CD4-positive, alpha-beta T cell treated with Interleukin-15 for 1 hour (primary cell): ENCODE data around the gene FGF14.

ENCODE experiments used
- DNase-seq: peaks from one replicate; pipeline ENCODE4 v3.0.0-alpha.2; 2020

FGF14 gene

DNA sequence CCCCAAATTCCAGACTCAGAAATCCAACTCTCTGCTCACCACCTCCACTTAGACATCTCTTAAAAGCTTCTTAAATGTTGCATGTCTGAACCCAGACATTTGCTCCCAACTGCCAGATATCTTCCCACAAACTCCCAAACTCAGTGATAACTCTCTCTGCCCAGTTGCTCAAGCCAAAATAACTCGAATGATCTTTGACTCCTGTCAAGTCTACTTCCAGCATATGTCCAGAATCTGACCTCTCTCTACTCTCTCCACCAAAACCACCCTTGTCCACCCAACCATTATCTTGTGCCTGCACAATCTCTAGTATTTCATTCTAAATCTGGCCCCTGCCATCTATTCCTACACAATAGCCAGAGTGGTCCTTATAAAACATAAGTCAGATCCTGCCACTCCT lies 99.3 kb downstream of the FGF14 start:
- DNase-seq, result no peak

DNA sequence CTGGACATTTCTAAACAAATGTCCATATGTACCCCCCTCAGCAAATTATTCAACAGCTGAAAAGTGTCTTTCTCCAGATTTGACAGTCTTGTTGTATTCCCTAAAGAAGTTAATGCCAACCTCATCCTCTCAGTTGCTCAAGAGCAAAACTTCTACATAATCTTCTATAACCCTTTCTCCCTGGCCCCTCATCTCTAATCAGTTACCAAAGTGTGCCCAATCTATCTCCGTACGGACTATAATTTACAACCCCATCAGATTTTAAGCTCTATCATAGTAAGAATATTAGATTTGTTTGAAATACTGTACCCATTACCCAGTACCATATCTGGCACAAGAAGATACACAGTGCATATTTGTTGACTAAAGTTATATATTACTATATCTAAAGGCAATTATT lies 101.5 kb downstream of the FGF14 start:
- DNase-seq, result no peak

DNA sequence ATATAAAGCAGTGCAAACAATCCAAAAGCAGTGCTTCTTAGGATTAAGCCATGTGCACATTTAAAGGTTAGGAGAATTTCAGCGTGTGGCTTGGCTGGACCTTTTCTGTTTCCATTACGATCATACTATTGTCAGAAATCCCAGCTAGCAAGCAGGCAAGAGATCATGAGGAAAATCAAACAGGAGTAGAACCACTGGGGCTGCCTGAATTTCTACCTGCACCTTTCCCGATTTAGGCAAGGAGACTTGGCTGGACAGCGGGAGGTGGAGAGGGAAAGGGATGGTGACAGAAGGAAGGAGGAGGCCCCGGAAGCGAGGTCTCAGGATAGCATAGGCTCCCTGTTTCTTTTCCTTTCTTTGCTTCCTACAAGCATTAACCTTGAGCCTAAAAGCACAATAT lies 102.5 kb downstream of the FGF14 start:
- DNase-seq, result no peak

DNA sequence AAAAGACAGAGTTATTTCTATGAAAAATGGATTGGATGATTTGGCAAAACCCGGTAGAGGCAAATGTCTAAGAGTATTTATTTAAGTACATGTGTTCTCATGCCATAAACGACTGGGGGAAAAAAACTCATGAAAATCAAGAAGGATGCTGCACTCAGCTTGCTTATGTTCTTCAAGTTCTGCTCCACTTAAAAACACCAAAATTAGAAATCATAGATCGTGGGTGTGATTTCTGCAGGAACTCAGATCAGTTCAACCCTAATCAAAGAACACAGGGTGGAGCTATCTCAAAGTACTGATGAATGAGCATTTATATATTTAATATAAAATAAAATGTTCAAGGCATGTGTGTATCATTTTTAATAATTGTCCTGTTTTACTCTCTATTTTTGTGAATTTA lies 103.8 kb downstream of the FGF14 start:
- DNase-seq, result no peak

DNA sequence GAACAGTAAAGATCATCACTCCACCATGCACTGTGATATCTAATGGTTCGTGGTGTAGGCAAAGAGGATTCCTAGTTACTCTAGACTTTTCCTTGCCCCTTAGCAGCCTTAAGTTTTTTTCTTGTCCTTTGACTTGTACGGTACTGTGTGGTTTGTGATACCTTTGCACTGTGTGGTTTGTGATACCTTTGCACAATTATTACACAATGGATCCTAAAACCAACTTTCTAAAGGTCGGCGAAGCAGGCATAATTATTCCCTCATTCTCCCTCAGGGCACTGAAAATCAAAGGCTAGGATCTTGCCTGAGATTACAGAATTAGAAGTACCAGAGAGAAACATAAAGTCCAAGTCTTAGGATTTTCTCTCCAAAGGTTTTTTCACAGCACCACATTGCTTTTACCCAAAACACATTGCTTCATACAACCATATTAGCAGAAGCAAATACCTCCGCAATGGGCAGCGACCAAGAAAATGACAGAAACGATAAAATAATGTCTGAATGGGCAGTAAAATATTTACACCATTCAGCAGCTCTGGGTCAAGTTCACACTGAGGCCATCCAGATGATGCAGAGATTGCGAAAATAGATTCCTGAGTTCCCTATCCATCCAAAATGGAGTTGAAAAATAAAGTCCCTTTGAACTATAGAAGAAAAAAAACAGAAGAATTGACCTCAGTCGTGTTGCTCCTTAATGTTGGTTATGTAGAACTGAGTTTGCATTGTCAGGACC lies 106.4 kb downstream of the FGF14 start:
- no peak for DNase-seq

DNA sequence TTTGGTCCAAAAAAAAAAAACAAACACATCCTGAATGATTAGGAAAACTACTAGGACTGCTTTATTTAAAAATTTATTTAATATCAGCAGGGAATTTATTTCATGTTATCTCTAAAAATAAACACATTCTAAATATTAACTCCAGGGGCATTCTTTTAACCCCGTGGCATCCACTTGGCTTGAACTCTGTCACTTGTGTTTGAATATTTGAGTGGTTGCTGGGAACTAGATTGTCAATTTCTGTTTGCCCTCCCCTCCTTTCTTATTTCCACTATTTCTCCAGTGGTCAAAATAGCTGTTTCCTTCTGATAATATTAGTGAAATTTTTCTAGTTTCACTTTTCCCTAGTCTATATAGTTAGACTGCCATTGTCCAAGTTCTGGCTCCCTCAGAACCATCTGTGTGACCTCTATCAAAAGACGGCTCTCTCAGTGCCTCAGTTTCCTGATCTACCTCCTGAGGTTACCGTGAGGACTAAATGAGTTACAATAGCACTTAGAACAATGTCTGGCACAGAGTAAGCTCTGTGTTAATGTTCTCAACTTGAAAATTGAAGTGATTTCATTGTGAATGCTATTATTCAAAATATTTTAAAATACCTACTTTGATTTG lies 107.3 kb downstream of the FGF14 start:
- no peak for DNase-seq

DNA sequence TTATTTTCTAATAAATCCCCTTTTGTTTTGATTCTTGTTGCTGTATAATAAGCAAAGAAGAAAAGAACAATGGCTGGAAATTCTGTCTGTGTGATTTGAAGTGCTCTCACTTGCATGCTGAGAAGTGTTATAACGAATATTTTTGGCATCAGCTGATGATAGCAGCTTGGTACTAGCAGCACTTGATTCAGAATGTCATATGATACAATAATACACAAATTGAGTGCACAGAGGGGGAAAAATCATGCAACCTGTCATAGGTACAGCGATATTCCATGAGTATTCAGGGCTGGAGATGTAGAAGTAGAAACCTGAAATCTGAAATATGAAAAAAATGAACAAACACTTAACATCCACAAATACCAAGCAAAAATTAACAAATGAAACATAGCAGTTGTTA lies 108.1 kb downstream of the FGF14 start:
- DNase-seq, result no peak

DNA sequence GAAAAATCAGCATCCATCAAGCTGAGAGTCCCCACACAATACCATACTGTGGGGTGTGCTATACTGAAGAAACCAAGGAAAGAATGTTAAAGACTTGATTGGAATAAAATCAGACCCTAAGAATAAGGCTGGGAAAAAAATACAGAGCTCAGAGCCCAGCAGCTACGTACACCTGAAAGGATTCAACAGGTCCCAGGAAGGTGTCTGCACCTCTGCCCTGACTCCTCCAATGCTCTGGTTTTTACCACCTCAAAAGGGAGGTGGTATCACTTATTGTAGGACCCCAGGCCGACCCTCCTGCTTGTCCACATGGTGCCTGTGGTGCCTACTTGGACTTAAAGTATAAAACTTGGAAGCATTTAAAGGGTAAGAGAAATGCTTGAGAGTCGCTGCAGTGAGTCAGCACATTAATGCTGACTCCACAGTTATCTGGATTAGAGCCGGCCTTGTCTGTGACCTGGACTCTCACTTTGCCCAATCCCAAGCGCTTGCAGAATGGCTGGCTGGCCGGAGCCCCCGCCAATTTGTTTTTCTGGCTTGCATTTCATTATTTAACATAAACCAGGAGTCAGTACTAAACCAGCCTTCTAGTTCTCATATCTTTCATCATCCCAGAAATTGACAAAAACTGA lies 110.1 kb downstream of the FGF14 start:
- DNase-seq, result no peak

DNA sequence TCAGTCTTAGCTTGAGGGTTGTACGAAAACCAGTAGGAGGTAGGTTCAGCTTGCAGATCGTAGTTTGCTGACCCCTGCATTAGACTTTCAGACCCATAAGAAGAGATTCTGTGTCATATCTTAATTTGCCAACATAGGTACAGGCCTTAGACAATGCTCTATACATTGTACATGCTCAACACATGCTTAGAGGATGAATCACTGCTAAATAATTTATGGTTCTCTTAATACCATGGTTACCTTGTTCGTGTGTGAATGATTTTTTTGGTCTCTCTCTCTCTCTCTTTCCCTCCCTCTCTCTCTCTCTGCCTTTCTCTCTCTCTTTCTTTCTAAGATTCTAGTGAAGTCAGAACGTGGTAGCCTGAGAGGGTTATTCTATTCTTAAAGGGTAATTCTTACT lies 112.2 kb downstream of the FGF14 start:
- DNase-seq, result no peak

DNA sequence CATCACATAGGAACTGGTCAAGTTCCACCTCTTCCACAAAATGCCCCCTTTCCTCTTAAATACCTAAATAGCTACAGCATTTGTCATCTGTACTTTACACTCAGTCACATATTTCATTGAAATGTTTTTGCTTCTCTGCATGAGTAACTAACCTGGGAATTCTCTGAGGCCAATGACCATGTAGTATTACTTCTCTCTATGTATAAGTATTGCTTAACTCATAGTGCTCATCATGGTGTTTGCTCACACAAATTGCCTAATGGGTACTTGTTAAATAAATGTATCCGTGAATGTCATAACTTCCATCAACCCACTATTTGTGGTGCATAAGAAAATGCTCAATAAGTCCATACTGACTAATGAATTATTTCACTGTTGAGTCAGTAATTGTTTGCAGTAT lies 115.5 kb downstream of the FGF14 start:
- DNase-seq, result no peak

DNA sequence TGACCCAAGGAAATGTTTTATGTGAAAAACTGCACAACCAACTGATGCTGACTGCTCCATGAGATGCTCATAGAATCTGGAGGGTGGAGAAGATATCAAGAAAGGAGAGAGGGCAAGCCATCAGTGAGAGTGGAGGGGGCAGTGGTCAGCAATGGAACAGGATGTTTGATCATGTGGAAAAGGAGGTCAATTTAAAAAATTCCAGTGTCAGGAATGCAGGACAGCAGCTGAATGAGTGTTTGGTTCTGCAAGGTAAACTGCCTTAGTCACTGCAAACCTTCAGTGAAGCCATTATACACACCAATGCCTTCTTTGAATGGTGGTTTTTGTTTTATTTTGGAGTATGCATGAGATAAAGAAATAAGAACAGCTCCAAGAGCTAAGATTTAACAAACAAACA lies 121.5 kb downstream of the FGF14 start:
- no peak for DNase-seq

DNA sequence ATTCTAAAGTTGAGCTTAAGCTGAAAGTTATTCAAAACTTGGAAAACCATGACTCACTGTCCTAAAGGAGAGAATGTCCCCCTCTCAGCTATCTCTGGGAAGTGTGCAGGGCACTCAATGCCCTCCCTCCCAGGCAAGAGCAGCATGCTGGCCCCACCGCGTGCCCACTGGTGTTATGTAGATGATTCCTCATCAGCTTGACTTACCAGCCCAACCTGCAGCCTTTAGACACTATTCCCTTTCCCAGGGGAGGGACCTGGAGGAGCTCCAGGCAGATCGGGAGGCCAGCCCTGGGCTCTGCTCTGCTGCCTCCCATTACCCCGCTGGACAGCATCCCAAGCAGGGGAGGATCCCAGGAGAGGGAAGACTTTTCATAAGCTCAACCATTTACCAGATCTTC lies 124.6 kb downstream of the FGF14 start:
- DNase-seq, result no peak

DNA sequence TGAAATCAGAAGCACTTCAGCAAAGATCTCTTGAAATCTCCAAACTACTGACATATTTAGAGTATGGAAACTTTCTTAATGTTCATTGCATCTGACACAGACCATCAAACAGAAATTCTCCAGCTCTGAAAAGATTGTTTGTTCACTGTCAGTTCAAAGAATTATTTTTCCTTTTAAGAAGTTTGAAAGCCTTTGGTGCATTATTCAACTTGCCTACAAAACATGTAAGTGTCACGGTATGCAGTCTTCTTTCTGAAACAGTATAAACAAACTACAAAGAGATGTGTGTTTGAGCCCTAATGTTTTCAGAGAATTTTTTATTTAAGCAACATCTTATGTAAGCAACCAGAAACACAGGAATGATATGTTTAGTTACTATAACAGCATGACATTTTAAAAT lies 125.4 kb downstream of the FGF14 start:
- no peak for DNase-seq

DNA sequence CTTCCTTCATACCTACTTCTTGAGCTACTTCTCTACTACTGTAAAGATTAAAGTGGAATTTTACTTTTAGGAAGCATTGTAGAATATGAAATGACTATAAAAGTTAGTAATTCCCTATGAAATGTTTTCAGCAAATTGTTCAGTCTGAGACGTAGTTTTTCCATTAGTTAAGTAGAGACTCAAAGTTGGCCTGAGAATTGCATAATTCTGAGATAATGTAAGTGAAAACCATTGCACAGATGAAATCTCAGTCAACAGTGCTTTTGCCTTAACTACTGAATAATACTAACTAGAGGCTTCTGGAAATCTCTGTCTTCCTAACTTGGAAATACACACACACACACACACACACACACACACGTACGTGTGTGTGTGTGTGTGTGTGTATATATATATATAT lies 125.9 kb downstream of the FGF14 start:
- DNase-seq, result no peak

DNA sequence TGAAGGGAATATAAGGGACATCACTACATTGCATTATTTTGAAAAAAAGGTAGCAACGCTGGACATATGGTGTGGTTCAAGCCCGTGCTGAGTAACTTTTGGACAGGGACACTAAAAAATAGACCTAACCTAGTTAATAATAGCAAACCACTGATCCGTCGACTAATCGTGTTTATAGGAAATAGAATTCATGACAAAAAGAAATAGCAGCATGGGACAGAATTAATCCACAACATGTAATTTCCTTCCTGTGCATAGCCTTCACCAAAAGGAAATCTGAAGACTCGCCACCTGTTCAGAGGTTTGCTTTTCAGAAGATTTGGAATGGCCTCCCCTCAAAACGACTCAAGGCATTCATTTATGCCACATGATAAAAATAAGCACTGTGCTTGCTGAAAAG lies 128.7 kb downstream of the FGF14 start:
- no peak for DNase-seq

DNA sequence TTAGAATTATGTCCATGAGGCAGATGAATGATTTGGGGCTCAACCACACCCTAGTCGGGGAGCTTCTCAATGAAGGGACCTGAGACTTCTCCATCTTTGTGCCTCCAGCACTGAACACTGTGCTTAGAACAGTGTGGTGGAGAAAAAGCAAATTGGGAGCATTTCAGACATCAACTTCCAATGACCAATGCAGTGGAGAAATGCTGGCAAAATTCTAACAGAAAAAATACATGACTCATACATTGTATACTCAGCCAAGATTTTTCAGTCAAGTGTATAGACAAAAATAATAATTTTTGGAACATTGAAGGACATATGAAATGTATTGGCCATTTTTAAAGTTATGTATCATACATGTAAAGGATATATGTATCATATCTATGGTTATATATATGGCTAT lies 134.7 kb downstream of the FGF14 start:
- no peak for DNase-seq

DNA sequence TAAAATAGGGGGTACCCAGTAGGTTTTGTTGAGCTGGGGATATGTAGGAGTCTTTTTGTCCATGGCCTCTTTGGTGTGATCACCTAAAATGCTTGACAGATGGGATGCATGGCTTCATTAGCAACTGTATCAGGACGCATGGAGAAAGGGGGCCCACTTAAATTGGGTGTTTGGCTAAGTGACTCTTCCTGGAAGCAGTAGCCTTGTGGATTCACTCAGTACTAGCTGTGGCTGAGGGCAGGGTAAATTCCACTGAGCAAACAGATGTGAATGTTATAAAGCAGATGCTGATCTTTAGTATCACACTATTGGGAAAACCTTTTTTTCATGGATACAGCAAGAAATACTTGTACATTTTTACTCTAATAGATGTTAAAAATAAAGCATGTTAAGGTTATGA lies 140.0 kb downstream of the FGF14 start:
- no peak for DNase-seq

DNA sequence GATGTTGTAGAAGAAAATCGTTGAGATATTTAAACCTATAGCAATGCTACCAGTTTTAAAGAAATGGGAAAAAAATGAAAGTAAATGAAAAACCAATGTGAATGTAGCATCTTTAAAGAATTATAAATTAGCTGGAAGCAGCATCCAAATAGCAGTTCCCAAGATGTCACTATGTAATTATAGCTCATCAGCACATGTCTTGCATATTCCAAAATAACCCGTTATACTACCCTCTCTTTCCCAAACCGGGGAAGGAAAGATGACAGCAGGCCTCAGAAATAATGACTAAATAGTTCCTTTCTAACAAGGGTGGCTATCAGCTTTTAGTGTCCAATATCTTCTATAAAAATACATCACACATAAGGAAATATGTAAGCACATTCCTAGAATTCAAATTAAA lies 140.5 kb downstream of the FGF14 start:
- DNase-seq, result no peak

DNA sequence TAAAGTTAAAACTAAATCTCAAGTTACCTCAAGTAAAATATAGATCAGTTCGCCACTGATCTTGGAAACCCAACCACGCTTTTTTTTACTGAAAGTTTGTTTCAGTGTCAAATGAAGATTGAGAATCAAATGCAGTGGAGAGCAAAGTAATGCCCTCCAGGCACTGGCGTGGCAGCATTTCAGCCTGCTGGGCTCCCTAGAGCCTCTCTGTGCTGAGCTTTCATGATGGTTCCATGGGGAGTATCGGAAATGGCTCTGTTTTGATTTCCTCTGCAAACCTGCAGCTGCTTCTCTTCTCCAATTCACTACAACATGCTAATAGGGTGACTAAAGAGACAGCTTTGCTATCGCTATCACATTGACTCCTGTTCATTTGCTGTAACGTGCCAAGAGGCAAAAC lies 141.6 kb downstream of the FGF14 start:
- no peak for DNase-seq

DNA sequence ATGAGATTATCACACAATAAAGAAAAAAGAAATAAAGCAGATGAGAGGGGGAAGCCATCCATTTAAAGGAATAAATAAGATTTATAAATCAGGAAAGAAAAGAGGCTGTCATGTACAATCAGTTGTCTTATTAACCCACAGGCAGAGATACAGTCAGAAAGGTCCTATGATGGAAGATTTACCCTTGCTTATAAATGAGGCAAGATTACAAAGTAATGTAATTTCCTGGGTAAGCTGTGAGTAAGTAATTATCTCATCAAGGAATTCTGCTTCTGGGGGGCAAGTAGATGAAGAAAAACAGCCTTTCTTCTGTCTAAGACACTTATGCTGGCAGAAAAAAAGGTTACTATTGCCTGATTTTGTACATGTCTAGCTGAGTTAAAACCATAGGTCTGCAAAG lies 146.4 kb downstream of the FGF14 start:
- no peak for DNase-seq

DNA sequence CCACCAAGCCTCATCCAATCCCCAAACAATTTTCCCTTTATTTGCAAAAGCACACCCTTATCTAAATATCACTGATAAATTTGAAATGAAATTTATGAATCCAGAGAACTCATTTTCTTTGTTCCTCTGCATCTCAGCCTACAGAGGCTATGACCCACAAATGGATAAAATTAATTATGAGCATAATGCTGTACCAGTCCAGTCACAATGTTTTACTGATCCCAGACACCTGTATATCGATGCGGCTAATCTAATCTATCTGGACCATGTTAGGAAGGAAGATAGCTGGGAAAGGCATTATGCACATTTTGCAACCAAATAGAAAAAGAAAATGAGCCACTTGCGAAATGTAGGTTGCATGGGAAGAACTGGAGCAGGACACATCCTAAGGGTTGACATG lies 150.0 kb downstream of the FGF14 start:
- no peak for DNase-seq

DNA sequence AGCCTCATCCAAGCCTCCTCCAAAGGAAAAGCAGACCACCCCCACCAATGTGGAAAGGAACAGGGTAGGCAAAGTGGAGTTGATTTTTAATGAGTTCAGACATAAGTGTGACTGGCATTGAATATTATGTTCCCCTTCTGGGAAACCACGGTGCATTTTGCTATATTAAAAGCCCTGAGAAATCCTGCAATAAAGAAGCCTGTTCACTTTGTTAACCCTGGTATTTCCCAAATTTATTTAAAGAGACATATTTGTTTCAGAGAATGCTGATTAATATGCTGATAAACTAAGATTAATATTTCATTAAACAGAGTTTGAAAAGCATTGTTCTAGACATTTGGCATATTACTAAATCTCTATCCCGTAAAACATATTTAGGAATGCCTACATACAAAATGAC lies 151.4 kb downstream of the FGF14 start:
- no peak for DNase-seq

DNA sequence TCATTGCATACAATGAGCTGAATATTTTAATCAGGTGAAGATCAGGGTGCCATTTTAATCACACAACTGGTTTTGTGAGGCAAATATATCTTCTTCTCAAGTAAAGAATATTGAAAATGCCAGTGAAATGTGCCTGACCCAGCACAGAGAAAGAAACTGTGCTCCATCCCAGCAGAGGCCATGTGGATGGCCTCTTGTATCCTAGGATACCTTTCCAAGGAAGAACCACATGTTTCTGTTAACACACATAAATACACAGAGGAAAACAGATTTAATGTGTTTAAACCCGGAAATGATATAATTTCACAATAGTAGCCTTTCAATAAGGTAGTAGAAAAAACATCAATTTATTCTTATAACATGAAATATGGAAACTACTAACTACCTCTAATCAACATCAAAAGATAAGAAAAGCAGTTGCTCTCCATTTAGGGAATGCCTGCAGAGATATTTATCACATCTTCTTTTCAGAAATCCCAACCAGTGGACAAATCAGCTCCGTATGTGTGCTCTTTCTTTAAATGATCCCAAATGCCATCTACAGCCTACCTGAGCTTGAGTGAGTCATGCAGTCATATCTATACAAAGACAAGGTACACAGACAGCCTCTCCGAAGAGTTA lies 157.1 kb downstream of the FGF14 start:
- no peak for DNase-seq

DNA sequence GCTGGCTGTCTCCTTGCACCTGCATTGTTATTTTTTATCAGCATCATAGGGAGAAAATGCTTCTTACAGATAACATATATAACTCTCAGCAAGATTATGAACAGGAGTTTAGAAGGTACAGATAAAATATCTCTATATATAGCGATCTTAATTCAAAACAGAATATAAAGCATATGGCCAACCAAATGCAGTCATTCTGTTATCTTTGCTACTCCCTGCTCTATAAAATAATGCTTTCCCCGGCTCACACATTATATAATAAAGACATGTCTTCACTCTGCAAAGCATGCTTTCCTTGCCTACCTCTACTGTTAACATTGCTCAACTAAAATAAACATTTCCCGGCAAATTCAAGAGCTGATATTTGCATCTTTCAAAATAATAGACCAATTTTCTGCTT lies 161.7 kb downstream of the FGF14 start:
- no peak for DNase-seq
